Stimulated activated naive CD8-positive, alpha-beta T cell treated with anti-CD3 and anti-CD28 coated beads, Interleukin-15, amount 100 ng/mL, for 72 hours (primary cell): ENCODE results near the gene FGGY.

Experiments
- ATAC-seq: fragments of 150-1000 bp; cut with Tn5 transposase; 2 replicates; pipeline ENCODE4 v1.10.0; 2021; ENCODE audit warnings: mild to moderate bottlenecking, moderate library complexity
- DNase-seq, 2 donors: peaks; one replicate each; pipeline ENCODE4 v3.0.0; 2021 to 2022
- H3K27ac Mint-ChIP-seq, 2 donors: one replicate each; pipeline ENCODE4 v1.8.0; 2022; ENCODE audit warnings: mild to moderate bottlenecking in 2 of 2, mixed read lengths in 2 of 2, moderate library complexity in 2 of 2
- H3K27me3 Mint-ChIP-seq: one replicate; pipeline ENCODE4 v1.8.0; 2022; ENCODE audit warnings: mixed read lengths
- H3K4me1 Mint-ChIP-seq: one replicate; pipeline ENCODE4 v1.8.0; 2022; ENCODE audit warnings: mild to moderate bottlenecking, mixed read lengths
- H3K4me3 Mint-ChIP-seq, 2 donors: one replicate each; pipeline ENCODE4 v1.8.0; 2022; ENCODE audit warnings: mild to moderate bottlenecking in 2 of 2, mixed read lengths in 2 of 2, moderate library complexity in 1 of 2
- H3K9me3 Mint-ChIP-seq, 2 donors: one replicate each; pipeline ENCODE4 v1.8.0; 2022; ENCODE audit warnings: mixed read lengths in 2 of 2

Gene FGGY

DNA sequence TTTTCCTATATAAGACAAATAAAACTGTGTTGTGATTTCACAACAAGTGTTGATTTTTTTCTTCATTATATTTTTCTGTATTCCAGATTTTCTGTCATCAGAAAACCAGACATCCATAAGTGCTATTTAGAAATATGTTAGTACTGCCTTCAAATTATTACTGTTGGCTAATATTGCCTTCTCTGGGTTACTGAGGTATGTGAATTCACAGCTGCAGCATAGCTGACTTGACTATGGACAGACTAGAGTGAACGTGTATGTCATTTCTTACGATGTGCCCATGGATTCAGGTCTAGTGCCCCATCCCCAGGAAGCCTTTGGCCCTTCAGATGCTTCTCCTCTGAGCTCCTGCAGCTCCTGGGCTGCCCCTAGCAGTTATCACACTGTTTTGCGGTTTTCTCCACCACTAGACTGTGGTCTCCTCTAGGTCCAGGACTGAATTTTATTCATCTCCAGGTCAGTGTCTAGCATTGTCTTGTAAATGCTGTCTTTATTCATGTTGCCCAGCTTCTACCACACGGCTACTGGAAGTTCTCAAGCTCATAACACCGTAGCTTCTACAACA is 118.5 kb downstream of the FGGY start:
- ATAC-seq (no peak), DNase-seq (no peak)
- Mint-ChIP-seq H3K27me3 (no peaks in the 10 kb centered on the region), H3K4me3 (no peak overlapping the region), H3K27ac (no peak overlapping the region), H3K9me3 (no peaks in the 10 kb centered on the region), H3K4me1 (peaks cover 8% of the 10 kb centered on the region)

DNA sequence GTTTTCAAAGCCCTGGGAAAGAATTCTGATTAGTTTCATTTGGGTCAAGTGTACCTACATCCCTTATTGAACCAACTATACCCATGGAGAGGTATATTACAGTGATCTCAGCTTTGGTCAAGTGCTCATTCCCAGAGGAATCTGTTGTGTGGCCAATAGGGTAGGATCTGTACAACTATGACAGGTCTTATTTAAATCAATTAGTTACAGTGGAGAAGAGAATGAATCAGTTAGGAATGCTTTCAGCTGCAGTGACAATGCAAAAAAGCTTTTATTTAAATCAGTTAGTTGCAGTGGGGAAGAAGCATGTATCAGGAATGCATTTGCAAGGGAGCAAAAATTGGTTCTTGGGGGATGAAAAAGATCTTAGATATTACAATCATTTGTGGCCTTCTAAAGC is 119.0 kb downstream of the FGGY start:
- no peak for ATAC-seq
- Mint-ChIP-seq H3K4me1 (peaks cover 8% of the 10 kb centered on the region), H3K9me3 (no peaks in the 10 kb centered on the region), H3K27ac (no peak overlapping the region), H3K4me3 (no peak overlapping the region), H3K27me3 (no peaks in the 10 kb centered on the region)
- DNase-seq = no peak

DNA sequence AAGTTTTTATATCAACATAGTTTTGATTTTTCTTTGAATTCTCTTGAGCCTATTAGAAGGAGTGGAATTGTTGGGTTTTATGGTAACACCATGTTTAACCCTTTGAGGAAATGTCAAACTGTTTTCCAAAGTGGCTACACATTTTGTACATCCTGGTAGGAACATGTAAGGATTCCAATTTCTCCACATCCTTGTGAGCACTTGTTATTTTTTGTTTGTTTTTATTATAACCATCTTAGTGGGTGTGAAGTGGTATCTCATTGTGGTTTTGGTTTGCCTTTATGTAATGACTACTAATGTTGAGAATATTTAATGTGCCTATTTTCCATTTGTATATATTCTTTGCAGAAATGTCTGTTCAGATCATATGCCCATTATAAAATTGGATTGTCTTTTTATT is 120.5 kb downstream of the FGGY start:
- DNase-seq = no peak
- peaks cover 8% of the 10 kb centered on the region for H3K4me1 Mint-ChIP-seq
- H3K27ac Mint-ChIP-seq = no peak overlapping the region
- no peak overlapping the region for H3K4me3 Mint-ChIP-seq
- H3K9me3 Mint-ChIP-seq = no peaks in the 10 kb centered on the region
- ATAC-seq = no peak
- H3K27me3 Mint-ChIP-seq = no peaks in the 10 kb centered on the region

DNA sequence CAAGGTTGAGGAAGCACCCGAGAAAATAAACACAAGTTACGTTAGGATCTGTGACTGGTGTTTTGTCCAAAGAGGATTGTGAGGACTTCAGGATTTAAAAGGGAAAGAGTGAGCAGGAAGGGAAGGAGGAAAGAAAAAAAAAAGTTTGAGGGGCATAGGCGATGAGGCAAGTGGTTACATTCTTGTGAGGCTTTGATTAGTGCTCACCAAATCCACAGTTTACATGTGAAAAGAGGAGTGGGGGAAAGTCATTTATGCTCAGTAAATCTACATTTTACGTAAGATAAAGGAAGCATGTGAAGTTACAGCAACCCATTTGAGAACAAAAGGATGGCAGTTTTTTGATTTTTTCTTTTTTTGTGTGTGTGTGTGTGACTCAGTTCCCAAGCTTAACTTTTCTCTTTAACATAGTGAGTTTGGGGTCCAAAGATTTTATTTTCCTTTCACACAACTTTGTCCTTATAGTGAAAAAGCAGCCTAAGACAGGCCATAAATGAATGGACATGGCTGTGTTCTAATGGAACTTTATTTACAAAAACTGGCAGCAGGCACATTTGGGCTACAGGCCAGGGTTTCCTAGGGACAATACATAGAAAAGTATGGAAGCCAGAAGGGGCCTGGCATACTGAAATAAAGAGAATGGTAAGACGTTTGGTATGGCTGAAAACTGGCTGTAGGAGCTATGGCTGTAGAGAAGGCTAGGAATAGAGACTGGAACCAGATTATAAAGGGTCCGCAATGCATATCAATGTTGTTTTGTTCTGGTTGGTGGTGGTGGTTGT is 121.7 kb downstream of the FGGY start:
- ATAC-seq (no peak), DNase-seq (no peak)
- H3K9me3 Mint-ChIP-seq = no peaks in the 10 kb centered on the region
- no peaks in the 10 kb centered on the region for H3K27me3 Mint-ChIP-seq
- H3K27ac Mint-ChIP-seq = peak overlapping the region in 1 of 2 donors; percentile 55
- peaks cover 8% of the 10 kb centered on the region for H3K4me1 Mint-ChIP-seq
- no peak overlapping the region for H3K4me3 Mint-ChIP-seq

DNA sequence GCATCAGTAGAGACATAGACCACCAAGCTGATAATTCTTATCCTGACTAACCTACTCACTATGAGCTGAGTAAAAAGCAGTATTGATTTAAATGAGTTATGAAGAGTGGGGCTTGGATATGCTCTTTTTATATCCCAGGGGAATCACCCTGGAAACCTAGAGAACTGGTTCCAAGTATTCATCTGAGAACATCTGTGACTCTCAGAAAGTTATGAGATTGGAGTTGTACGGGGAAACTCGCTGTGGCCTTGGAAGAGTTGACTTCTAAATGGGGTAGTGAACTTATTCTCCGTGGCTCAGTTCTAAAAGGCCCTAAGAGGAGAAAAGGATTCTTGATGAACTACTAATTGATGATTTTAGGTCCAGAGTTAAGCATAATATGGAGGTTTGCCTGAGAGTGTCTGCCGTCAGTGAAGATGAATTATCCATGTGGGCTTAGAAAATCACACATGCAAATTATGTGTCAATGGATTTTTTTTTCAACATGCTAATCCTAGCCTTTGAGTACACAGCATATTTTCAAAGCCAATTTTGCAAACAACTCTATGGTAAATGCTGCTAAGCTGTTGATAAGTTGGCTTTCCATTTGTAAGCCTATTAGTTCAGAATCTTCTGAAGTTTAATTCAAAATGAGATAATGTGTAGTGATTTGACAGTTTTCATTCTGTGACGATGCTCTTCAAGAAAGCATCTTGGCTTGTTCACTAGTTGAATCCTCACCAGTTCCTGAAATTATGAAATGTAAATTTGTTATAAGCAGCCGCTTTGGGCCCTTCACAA is 122.7 kb downstream of the FGGY start:
- ATAC-seq (no peak), DNase-seq (no peak)
- Mint-ChIP-seq H3K27ac (no peak overlapping the region), H3K4me1 (peaks cover 4% of the 10 kb centered on the region), H3K4me3 (no peak overlapping the region), H3K9me3 (no peaks in the 10 kb centered on the region), H3K27me3 (no peaks in the 10 kb centered on the region)

DNA sequence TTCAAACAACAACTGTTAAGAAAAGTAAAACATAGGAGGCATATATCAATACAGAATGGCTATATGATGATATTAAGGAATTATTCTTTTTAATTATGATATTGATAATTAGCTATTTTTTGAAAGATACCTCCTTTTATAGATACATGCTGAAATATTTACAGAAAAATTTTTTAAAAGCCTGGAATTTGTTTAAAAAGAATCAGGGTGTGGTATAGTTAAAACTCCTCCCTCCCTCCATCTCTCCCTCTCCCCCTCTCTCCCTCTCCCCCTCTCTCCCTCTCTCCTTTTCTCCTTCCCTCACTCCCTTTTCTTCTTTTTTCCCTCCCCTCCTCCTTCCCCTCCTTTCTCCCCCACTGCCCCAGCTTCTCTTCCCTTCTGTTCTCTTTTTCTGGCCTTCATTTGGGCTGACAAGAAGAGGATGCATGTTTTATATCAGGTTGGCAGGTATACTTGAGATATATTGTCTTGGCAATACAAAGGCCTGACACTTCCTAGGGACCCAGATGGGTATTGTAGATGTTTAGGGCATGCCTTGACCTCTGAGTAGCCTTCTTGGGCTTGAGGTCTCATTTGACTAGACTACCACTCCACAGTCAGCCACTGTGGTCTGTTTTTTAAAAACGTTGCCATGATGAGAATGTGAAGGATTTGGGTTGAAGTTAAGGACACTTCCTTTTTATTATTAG is 124.5 kb downstream of the FGGY start:
- H3K4me1 Mint-ChIP-seq = no peaks in the 10 kb centered on the region
- H3K27ac Mint-ChIP-seq = no peak overlapping the region
- H3K9me3 Mint-ChIP-seq = no peaks in the 10 kb centered on the region
- DNase-seq = no peak
- ATAC-seq = no peak
- H3K27me3 Mint-ChIP-seq = no peaks in the 10 kb centered on the region
- no peak overlapping the region for H3K4me3 Mint-ChIP-seq

DNA sequence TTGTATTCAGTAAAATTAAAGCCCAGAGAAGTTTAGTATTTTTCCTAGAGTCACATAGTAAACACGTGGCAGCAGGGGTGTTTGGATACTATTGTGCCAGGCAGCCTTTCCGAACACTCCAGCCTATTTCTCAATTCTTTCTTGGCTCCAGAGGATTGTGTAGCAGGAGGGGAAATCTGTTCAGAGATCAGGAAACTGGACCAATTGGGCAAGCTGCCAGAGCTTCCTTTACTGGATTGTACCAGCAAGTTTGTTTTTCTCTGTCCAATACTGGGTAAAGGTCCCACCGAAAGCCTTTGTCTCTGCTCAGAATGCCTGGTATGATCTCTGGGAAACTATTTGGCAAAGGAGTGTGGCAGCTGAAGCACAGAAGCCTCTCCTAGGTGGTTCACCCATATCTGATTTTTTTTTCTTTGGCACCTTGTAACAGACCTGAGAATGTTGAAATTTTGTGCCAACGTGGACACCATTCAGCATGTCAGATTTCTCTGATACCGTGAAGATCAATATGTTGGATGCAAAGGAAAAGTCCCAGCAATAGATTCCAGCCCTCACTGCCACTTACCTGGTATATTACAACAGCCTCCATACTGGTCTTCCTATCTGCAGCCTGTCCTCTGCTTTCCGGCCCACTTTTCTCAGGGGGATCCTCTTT is 126.2 kb downstream of the FGGY start:
- ATAC-seq (no peak), DNase-seq (no peak)
- Mint-ChIP-seq H3K4me3 (no peak overlapping the region), H3K9me3 (no peaks in the 10 kb centered on the region), H3K4me1 (no peaks in the 10 kb centered on the region), H3K27ac (no peak overlapping the region), H3K27me3 (no peaks in the 10 kb centered on the region)

DNA sequence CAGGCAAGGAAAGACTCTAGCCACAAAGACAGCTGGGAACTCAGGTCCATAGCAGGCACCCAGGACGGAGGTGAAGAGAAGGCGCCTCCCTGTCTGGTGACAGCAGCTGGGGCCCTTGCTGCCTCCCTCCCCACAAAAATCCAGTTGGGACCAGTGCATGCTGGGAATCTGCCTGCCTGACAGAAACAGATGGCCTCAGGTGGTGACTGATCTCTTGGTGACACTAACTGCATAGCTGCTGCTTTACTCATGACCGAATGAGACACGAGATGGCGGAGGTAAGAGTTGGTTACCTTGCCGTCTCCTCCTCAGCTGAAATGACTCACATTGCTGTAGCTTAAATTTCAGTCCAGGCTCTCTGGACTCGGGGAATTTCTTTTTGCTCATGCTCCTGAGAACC is 130.3 kb downstream of the FGGY start:
- no peak for ATAC-seq
- no peak overlapping the region for H3K4me3 Mint-ChIP-seq
- DNase-seq = no peak
- no peaks in the 10 kb centered on the region for H3K27me3 Mint-ChIP-seq
- no peaks in the 10 kb centered on the region for H3K9me3 Mint-ChIP-seq
- no peak overlapping the region for H3K27ac Mint-ChIP-seq
- peaks cover 13% of the 10 kb centered on the region for H3K4me1 Mint-ChIP-seq

DNA sequence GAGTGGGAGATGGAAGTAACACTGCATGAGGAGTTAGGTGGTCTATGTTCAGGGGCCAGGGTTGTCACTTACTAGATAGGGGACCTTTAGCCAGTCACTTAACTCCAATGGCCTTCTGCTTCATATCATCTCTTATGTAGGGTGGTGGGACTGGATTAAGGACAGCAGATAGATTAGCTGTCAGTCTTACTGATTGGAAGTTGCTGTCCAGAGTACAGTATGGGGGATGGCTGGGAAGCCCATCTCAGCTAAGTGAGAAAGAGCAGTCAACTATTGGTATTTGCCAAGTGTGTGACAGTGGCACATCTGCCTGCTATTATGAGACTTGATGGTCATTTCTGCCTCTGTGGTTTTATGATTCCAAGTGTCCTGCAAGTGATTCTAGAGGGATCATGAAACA is 130.9 kb downstream of the FGGY start:
- H3K27me3 Mint-ChIP-seq = no peaks in the 10 kb centered on the region
- peaks cover 19% of the 10 kb centered on the region for H3K4me1 Mint-ChIP-seq
- DNase-seq = no peak
- no peak overlapping the region for H3K27ac Mint-ChIP-seq
- H3K9me3 Mint-ChIP-seq = no peaks in the 10 kb centered on the region
- H3K4me3 Mint-ChIP-seq = no peak overlapping the region
- no peak for ATAC-seq

DNA sequence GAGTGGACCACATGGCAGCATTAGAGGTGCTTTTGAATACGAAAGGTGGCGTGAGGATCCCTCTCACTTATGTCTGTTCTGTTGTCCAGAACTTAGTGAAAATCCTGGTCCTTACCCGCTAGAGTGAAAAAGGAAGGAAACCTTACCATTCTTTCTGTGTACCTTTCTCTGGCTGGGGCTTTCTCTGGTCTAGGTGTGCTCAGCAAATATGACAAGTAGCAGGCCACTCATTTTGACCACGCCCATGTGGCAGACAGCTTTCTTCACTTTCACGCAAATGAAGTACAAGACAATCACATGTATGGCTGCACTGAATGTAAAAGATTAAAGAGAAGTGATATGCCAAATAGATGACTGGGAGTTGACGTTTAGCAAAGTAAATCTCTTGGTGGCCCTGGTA is 131.9 kb downstream of the FGGY start:
- DNase-seq (no peak), ATAC-seq (no peak)
- H3K27me3 Mint-ChIP-seq = no peaks in the 10 kb centered on the region
- H3K4me1 Mint-ChIP-seq = peaks cover 29% of the 10 kb centered on the region
- no peaks in the 10 kb centered on the region for H3K9me3 Mint-ChIP-seq
- no peak overlapping the region for H3K27ac Mint-ChIP-seq
- H3K4me3 Mint-ChIP-seq = no peak overlapping the region

DNA sequence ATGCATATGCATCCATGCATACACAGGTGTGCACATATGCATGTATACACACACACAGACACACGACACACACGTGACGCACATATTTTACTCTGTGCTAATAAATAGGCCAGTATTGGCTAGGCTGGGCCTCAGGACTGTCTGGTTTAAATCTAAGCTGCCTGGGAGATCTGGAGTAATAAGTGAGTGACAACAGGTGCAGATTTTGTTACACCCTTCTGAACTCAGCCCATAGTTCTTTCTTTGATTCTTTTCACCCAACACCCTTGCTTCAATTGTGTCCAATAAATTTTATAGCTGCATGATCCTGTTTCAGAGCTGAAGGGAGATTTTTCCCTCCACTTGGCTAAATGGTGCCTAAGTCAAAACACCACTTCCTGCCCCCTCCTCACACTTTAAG is 132.8 kb downstream of the FGGY start:
- DNase-seq (no peak), ATAC-seq (no peak)
- H3K4me1 Mint-ChIP-seq = peaks cover 34% of the 10 kb centered on the region
- no peaks in the 10 kb centered on the region for H3K9me3 Mint-ChIP-seq
- H3K4me3 Mint-ChIP-seq = no peak overlapping the region
- no peak overlapping the region for H3K27ac Mint-ChIP-seq
- H3K27me3 Mint-ChIP-seq = no peaks in the 10 kb centered on the region

DNA sequence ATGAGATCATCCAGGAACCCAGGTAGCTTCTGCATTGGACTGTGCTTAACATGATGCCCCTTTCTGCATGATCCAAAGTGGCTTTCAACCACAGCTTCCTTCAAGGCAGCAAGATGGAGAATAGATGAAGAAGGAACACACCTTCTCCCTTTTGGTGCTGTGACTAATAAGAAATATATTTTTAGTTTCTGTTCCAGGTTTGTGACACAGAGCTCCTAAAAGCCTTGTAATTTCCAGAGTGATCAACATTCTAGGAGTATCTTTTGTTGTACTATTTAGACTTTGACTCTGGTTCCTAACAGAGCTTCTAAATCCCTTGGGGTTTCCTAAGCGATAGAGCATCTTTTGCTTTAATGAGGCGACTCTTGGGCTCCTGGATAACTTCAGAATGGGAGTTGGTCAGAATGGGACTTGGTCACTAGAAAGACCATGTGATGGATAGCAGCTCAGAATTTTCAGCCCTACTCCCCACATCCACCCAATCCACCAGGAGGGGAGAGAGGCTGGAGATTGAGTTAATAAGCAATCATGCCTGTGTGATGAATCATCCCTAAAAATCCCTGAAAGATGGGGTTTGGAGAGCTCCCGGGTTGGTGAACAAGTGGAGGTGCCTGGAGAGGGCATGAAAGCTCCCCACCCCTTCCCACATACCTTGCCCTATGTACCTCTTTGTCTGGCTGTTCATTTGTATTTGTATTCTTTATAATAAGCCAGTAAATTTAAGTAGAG is 134.8 kb downstream of the FGGY start:
- ATAC-seq (no peak), DNase-seq (no peak)
- H3K4me3 Mint-ChIP-seq = peak overlapping the region; percentile 29 to 55
- H3K4me1 Mint-ChIP-seq = peaks cover 40% of the 10 kb centered on the region
- H3K27ac Mint-ChIP-seq = no peak overlapping the region
- H3K27me3 Mint-ChIP-seq = no peaks in the 10 kb centered on the region
- no peaks in the 10 kb centered on the region for H3K9me3 Mint-ChIP-seq

DNA sequence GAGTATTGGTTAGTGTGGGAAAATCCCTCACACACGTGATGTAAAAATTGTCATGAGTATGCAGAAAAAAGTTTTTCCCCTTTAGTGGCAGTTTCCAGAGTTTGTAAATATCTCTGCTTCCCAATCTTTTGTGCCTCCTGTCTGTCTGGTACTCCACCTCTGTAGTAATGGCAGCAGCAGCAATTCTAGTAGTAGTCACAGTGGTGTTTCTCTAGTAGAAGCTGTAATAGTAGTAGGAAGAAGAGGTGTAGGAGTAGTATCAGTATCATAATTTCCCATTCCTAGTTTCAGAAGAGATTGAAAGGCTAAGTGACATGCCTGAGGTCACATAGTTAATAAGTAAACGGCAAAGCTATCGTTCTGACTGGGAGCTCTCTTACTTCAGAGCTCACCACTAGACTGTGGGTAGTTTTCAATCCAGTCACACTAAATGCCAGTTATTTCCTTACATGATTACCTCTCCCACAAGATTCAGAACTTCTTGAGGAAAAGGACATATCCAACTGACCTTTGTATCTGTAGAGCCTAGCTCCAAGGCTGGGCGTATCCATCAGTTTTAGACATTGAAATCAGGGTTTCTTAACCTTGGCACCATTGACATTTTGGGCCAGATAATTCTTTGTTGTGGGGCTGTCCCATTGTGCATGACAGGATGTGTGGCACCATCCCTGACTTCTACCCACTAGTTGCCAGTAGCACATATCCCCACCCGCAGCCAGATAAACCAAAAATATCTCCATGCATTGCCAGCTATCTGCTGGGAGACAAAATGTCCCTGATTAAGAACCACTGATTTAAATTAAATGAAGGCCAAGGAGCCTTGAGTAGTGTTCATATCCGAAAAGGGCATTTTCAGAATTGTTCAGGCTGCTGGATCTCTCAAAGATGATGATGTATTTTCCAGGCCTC is 135.9 kb downstream of the FGGY start:
- H3K4me1 Mint-ChIP-seq = peaks cover 45% of the 10 kb centered on the region

DNA sequence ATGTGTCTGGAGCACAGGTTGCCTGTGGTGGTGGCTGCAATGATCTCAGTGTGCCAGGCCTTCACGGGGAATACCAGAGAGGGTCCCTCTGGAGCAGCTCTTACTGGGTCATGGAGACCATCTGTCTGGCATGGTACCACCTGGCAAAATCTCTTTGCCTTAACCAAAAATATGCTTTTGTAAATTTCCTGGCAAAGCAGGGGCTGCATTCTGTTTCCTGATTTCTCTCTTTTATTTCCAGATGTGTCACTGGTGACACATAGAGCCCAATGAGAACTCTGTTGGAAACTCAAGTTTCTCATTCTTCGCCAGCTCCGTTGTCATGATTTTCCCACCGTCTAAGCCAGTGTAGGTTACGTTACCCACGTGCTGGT is 136.5 kb downstream of the FGGY start:
- no peak overlapping the region for H3K4me3 Mint-ChIP-seq
- DNase-seq (no peak), ATAC-seq (no peak)
- no peaks in the 10 kb centered on the region for H3K27me3 Mint-ChIP-seq
- peaks cover 45% of the 10 kb centered on the region for H3K4me1 Mint-ChIP-seq
- peak overlapping the region in 1 of 2 donors; percentile 5 for H3K27ac Mint-ChIP-seq
- no peaks in the 10 kb centered on the region for H3K9me3 Mint-ChIP-seq

More for the DNA sequence above, 135.9 kb downstream of the FGGY start:
- Mint-ChIP-seq H3K27me3 (no peaks in the 10 kb centered on the region), H3K27ac (peak overlapping the region; percentile 28 to 90), H3K9me3 (no peaks in the 10 kb centered on the region), H3K4me3 (peak overlapping the region; percentile 29 to 55)
- ATAC-seq (peak; percentile 97), DNase-seq (peak; percentile 13 to 34)
